Lower leg skin (tissue), 3 donors: ENCODE measurements around the gene FCN2.

Experiments used
- POLR2A ChIP-seq, 2 donors: fragments of 450-650 bp; IDR thresholded peaks; one replicate each; pipeline ENCODE4 v1.6.1; 2016 to 2017; ENCODE audit warnings: antibody characterized with exemption in 2 of 2, mild to moderate bottlenecking in 1 of 2, moderate library complexity in 1 of 2
- TF ChIP-seq, protein P1 (sequence below), 3 donors: fragments of 450-650 bp; IDR thresholded peaks; one replicate each; pipeline ENCODE4 v1.5.1; 2016; ENCODE audit warnings: antibody characterized with exemption in 3 of 3, mild to moderate bottlenecking in 3 of 3, moderate library complexity in 2 of 3

DNA sequence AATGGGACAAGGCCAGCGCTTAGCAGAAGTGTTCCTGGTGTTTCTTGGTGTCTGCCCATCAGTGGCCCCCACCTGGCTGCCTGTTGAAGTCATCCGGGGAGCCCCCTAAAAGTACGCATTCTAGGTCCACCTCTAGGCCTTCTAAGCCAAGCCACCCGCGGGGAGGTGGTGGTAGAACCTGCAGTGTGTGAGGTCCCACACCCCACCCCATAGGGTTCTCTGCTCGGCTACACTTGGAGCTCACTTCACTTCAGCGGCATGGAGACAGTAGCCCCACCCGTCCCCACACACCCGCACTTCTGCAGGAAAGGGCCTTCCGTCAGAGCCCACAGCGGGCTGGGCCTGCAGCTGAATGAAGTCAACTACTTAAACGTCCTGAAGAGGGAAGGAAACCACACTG is 29.6 kb upstream of the FCN2 start:
- TF ChIP-seq, protein P1, sequence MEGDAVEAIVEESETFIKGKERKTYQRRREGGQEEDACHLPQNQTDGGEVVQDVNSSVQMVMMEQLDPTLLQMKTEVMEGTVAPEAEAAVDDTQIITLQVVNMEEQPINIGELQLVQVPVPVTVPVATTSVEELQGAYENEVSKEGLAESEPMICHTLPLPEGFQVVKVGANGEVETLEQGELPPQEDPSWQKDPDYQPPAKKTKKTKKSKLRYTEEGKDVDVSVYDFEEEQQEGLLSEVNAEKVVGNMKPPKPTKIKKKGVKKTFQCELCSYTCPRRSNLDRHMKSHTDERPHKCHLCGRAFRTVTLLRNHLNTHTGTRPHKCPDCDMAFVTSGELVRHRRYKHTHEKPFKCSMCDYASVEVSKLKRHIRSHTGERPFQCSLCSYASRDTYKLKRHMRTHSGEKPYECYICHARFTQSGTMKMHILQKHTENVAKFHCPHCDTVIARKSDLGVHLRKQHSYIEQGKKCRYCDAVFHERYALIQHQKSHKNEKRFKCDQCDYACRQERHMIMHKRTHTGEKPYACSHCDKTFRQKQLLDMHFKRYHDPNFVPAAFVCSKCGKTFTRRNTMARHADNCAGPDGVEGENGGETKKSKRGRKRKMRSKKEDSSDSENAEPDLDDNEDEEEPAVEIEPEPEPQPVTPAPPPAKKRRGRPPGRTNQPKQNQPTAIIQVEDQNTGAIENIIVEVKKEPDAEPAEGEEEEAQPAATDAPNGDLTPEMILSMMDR (IDR thresholded peaks at IDR 0.05) = no peak
- TF ChIP-seq POLR2A (IDR thresholded peaks at IDR 0.05) = no peak
